ENCODE results near the gene ZFAND4.
A peak's percentile ranks its signal among the peaks of the same experiment; 100 is the strongest.
"Not testable (repeated sequence)": the region's sequence is repeated elsewhere in the genome, so short reads cannot be mapped to it uniquely, and the experiment has no call there.

Gene ZFAND4

DNA sequence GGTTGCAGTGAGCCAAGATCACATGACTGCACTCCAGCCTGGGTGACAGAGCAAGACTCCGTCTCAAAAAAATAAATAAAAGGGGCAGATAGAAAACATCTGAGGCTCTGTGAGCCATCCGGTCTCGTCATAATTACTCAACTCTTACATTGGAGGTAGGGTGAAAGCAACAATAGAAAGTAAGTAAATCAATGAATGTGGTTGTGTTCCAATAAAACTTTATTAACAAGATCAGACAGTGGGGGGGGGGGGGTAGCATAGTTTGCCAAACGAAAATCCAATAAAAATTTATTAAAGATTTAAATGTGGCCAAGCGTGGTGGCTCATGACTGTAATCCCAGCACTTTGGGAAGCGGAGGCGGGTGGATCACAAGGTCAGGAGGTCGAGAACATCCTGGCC lies 2.8 kb upstream of the ZFAND4 start:
- H3K27ac ChIP-seq, result no peak overlapping the region

GRCh38 chr10:45673074-45673648 lies 589 bp upstream of the ZFAND4 start:
- H3K9ac ChIP-seq, result no peak overlapping the region

More for the DNA sequence above, 2.8 kb upstream of the ZFAND4 start:
- Histone ChIP-seq H3K4me2 (ENCODE audit: low read length) (no peak overlapping the region), H3K36me3 (ENCODE audit: control insufficient read depth, insufficient read depth, low read length) (no peaks in the 10 kb centered on the region), H3K4me1 (no peaks in the 10 kb centered on the region), H3K27me3 (ENCODE audit: control insufficient read depth, insufficient read depth, low read length) (no peaks in the 10 kb centered on the region), H3K9ac (no peak overlapping the region), H3K9me3 (ENCODE audit: control insufficient read depth, low read length) (no peaks in the 10 kb centered on the region), H3K79me2 (peaks cover 7% of the 10 kb centered on the region), H2AFZ (no peak overlapping the region), H3K4me3 (ENCODE audit: low read depth, low read length) (no peak overlapping the region)
- TF ChIP-seq CTCF (IDR thresholded peaks at IDR 0.05), result no peak

DNA sequence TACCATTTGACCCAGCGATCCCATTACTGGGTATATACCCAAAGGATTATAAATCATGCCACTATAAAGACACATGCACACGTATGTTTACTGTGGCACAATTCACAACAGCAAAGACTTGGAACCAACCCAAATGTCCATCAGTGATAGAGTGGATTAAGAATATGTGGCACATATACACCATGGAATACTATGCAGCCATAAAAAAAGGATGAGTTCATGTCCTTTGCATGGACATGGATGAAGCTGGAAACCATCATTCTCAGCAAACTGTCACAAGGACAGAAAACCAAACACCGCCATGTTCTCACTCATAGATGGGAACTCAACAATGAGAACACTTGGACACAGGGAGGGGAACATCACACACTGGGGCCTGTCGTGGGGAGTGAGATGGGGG lies 1.3 kb downstream of the ZFAND4 start:
- H3K27me3 ChIP-seq (ENCODE audit: control insufficient read depth, insufficient read depth, low read length); H3K9ac ChIP-seq; H3K4me2 ChIP-seq (ENCODE audit: low read length); H3K36me3 ChIP-seq (ENCODE audit: control insufficient read depth, insufficient read depth, low read length); H3K9me3 ChIP-seq (ENCODE audit: control insufficient read depth, low read length); H2AFZ ChIP-seq; H3K27ac ChIP-seq; H3K4me1 ChIP-seq; H3K79me2 ChIP-seq: not testable (repeated sequence)
- peak overlapping the region; percentile 59 for H3K4me3 ChIP-seq (ENCODE audit: low read depth, low read length)

More at GRCh38 chr10:45673074-45673648, 589 bp upstream of the ZFAND4 start:
- H3K4me3 ChIP-seq (ENCODE audit: low read depth, low read length), result peak overlapping the region; percentile 59
- H3K9me3 ChIP-seq (ENCODE audit: control insufficient read depth, low read length), result no peaks in the 10 kb centered on the region
- peak overlapping the region; percentile 65 for H3K27ac ChIP-seq
- H3K4me2 ChIP-seq (ENCODE audit: low read length), result peak overlapping the region; percentile 48
- no peak for TF ChIP-seq CTCF (IDR thresholded peaks at IDR 0.05)
- no peaks in the 10 kb centered on the region for H3K4me1 ChIP-seq
- peak overlapping the region; percentile 87 for H2AFZ ChIP-seq
- peaks cover 7% of the 10 kb centered on the region for H3K79me2 ChIP-seq
- no peaks in the 10 kb centered on the region for H3K27me3 ChIP-seq (ENCODE audit: control insufficient read depth, insufficient read depth, low read length)
- no peaks in the 10 kb centered on the region for H3K36me3 ChIP-seq (ENCODE audit: control insufficient read depth, insufficient read depth, low read length)

GRCh38 chr10:45669897-45670296 lies 2.7 kb downstream of the ZFAND4 start:
- not testable (repeated sequence) for H2AFZ ChIP-seq; H3K9ac ChIP-seq; H3K27ac ChIP-seq; H3K4me3 ChIP-seq (ENCODE audit: low read depth, low read length); H3K4me2 ChIP-seq (ENCODE audit: low read length); H3K4me1 ChIP-seq; H3K9me3 ChIP-seq (ENCODE audit: control insufficient read depth, low read length); H3K27me3 ChIP-seq (ENCODE audit: control insufficient read depth, insufficient read depth, low read length); H3K79me2 ChIP-seq; H3K36me3 ChIP-seq (ENCODE audit: control insufficient read depth, insufficient read depth, low read length)

GRCh38 chr10:45660876-45661411 lies 11.6 kb downstream of the ZFAND4 start:
- no peak overlapping the region for H3K9ac ChIP-seq
- TF ChIP-seq CTCF (IDR thresholded peaks at IDR 0.05), result no peak

More at GRCh38 chr10:45660876-45661411, 11.6 kb downstream of the ZFAND4 start:
- H3K36me3 ChIP-seq (ENCODE audit: control insufficient read depth, insufficient read depth, low read length), result peaks cover 5% of the 10 kb centered on the region
- peaks cover 2% of the 10 kb centered on the region for H3K79me2 ChIP-seq
- H3K27ac ChIP-seq, result no peak overlapping the region
- H3K4me2 ChIP-seq (ENCODE audit: low read length), result no peak overlapping the region
- no peak overlapping the region for H3K4me3 ChIP-seq (ENCODE audit: low read depth, low read length)
- H2AFZ ChIP-seq, result no peak overlapping the region
- H3K9me3 ChIP-seq (ENCODE audit: control insufficient read depth, low read length), result no peaks in the 10 kb centered on the region
- no peaks in the 10 kb centered on the region for H3K27me3 ChIP-seq (ENCODE audit: control insufficient read depth, insufficient read depth, low read length)
- no peaks in the 10 kb centered on the region for H3K4me1 ChIP-seq
